Activated CD4-positive, alpha-beta T cell treated with anti-CD3 and anti-CD28 coated beads for 1 hour (primary cell): Measurements from ENCODE around the gene PIK3CA.
"Not testable (repeated sequence)": the region's sequence is repeated elsewhere in the genome, so short reads cannot be mapped to it uniquely, and the experiment has no call there.

Source experiments
- DNase-seq: peaks from one replicate; pipeline ENCODE4 v3.0.0-alpha.2; 2020

Gene PIK3CA

DNA sequence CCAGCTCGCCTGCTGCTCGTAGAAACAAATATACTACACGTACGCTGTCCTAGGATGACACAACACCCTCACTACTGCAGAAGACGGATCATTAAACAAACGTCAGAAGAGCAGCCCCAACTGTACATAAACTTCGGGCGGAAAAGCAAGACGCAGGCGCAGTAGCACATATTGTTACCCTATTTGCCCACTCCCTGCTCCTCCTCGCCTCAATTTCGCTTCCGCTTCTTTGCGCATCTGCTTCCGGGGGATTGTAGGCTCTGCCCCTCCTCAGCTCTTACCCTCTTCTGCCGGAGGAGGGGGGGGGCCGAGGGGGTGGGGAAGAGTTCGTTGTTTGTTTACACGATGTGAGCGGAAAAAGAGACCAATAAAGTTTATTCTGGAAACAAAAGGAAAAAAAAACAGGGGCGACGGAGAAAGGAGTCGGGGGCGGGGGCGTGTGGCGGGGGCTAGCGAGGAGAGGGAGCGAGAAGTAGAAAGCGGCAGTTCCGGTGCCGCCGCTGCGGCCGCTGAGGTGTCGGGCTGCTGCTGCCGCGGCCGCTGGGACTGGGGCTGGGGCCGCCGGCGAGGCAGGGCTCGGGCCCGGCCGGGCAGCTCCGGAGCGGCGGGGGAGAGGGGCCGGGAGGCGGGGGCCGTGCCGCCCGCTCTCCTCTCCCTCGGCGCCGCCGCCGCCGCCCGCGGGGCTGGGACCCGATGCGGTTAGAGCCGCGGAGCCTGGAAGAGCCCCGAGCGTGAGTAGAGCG is at the start of gene PIK3CA:
PIK3CA (plus strand) TSS at position 485 of the 743 bp plus-strand sequence. CDS start 50,469 bp downstream, outside the sequence.
- DNase-seq = peak; percentile 89

DNA sequence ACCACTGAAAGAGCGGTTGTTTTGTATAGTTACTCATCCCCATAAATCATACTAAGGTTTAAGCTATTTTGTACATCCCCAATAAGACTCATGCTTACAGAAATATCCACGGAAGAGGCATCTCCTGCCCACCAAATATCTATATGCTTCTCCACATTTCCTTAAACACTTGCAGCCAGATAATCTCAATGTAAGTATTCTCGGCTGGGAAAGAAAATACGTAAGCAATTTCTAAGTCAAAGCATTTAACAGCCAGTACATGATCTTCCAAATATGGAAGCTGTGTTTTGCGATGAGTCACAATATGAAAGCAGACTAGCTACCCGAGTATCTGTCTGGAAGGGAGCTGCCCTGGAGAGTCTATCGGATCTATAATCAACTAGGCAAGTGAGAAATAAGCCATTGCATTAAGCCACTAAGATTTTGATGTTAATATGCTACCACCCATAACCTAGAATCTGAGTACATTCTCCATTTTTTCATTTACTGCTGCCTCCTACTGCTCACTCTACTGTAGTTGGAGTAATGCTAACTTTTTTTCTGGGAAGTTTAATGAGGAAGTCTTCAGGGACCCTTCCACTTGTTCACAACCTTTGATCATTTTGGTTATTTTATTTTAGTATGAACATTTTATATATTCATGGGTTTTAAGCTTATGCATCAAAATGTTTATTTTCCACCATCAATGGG is 49.6 kb upstream of the PIK3CA start:
- no peak for DNase-seq

GRCh38 chr3:179100652-179101051 is 47.5 kb upstream of the PIK3CA start:
- no peak for DNase-seq

DNA sequence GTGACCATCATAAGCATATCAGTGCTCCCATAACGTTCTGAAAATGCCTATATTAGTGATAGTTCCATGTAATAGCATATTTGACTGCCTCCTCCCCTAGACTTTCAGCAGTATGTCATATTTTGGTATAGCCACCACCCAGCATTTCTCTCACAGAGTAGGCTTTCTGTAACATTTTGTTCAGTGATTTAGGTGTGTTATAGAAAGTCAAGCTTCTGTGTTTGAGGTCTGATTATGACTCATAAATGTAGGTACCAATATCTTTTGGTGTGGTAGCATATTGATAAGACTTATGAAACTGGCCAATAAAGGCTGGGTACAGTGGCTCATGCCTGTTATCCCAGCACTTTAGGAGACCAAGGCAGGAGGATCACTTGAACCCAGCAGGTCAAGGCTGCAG is 42.3 kb upstream of the PIK3CA start:
- DNase-seq = no peak

DNA sequence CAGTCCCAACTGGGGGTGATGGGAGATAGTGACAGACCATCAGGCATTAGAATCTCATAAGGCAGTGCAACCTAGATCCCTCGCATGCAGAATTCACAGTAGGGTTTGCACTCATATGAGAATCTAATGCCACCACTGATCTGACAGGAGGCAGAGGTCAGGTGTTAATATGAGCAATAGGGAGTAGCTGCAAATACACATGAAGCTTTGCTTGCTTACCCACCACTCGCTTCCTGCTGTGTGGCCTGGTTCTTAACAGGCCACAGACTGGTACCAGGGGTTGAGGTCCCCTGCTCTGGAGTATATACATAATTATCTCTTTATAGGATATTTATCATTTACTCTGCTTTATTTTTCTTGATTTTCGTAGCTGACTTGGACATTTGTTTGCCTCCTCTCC is 40.5 kb upstream of the PIK3CA start:
- DNase-seq = no peak

GRCh38 chr3:179108086-179108485 is 40.1 kb upstream of the PIK3CA start:
- DNase-seq = no peak

- no peak for DNase-seq
Measured at GRCh38 chr3:179113903-179114302, 34.3 kb upstream of the PIK3CA start.

- not testable (repeated sequence) for DNase-seq
Measured at GRCh38 chr3:179115444-179115843, 32.7 kb upstream of the PIK3CA start.

DNA sequence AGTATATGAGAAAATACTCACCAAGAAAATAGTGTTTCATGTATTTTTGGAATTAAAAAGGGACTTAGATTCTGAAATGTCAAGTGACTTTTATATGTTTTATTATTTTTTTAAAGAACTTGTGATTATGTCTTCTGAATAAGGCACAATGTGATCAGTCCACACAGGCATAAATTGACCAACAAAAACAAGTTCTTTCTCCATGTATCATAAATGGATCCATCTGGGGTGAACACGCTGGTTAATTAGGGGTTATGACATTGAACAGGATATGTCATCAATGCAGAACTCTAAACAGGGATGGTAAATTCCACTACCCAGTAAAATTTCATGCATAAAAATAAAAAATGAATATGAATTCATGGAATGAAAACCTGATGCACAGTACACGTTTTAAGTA is 31.3 kb upstream of the PIK3CA start:
- no peak for DNase-seq

DNA sequence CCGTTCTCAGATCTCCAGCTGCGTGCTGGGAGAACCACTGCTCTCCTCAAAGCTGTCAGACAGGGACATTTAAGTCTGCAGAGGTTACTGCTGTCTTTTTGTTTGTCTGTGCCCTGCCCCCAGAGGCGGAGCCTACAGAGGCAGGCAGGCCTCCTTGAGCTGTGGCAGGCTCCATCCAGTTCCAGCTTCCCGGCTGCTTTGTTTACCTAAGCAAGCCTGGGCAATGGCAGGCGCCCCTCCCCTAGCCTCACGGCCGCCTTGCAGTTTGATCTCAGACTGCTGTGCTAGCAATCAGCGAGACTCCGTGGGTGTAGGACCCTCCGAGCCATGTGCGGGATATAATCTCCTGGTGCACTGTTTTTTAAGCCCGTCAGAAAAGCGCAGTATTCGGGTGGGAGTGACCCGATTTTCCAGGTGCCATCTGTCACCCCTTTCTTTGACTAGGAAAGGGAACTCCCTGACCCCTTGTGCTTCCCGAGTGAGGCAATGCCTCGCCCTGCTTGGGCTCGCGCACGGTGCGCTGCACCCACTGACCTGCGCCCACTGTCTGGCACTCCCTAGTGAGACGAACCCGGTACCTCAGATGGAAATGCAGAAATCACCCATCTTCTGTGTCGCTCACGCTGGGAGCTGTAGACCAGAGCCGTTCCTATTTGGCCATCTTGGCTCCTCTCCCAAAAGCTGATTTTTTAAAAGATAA is 15.8 kb upstream of the PIK3CA start:
- DNase-seq = not testable (repeated sequence)

DNA sequence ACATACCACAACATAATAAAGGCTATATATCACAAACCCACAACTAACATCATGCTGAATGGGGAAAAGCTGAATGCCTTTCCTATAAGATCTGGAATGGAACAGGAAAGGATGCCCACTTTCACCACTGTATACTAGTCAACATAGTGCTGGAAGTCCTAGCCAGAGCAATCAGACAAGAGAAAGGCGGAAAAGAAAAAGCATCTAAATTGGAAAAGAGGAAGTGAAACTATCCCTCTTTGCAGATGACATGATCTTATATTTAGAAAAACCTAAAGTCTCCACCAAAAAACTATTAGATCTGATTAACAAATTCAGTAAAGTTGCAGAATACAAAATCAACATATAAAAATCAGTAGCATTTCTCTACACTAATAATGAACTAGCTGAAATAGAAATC is 14.6 kb upstream of the PIK3CA start:
- DNase-seq = no peak

DNA sequence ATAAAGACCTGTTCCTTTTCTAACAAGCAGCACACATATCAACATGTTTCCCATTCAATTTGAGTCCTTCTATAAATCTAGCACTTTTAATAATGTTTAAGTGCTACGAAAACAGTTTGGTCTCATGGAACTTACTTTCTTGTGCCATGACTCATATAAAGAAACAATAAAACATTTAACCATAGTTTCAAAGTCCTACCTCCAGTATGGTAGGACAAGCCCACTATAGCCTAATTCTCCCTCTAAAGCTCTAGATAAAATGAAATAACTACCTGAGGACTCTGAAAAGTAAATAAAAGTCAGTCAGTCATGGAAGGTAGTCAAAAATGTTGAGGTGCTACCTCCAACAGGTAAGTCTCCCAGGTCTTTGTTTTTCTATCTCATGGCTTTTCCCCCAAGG is 12.0 kb upstream of the PIK3CA start:
- DNase-seq = no peak

DNA sequence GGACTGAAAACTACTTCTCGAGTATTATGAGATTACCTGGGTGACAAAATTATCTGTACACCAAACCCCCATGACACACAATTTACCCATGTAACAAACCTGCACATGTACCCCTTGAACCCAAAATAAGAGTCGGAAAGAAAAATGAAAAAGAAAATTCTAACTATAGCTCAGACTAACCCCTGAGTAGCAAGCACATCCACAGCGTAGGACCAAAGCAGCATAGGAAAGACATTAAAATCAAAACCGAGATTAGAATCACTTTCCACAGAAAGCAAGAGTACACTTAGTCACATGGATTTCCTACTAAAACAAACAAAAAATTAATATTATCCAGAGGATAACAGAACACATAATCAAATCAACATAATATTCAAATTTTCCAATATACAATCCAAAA is 6.3 kb upstream of the PIK3CA start:
- DNase-seq = no peak

DNA sequence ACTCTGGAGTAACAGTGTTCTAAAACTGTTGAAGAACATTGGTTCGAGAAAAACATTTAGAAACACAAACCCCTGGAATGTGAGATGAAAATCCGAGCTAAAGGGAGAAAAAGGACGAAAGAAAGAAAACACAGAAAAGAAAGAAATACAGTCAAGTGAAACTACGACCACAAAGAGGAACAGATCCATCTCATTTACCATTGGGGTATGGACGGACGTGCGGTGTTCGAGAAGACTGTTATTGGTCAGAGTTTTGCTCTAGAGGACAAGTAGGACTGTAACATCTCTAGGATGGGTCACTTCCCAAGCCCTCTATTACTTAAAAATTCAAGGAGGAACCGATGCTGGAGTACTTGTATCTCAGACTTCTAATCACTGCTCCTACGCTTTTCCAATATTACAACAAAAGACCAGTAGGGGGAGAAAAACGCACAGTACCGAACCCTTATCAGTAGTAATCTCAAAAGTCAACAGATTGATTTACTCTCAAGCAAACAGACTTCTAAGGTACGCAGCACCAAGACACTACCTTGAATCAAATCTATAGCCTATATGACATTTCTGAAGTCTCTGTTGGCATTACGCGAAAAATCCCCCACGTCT is 1.1 kb upstream of the PIK3CA start:
- no peak for DNase-seq

DNA sequence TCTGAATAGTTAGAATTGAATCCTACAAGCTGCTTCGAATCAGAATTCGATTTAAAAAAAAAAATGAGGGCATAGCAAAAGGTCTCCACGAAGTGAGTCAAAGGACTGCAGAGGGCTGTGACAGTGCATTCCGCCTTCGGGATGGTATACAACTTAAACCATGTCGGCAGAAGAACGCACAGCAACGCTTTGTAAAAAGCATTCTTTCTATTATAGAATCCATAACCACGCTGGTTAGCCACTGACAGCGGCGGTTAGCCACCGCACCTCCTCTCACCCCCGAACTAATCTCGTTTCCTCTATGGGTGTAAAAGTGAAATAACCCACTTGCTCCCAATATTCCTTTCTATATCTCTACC is 664 bp upstream of the PIK3CA start:
- DNase-seq = no peak

DNA sequence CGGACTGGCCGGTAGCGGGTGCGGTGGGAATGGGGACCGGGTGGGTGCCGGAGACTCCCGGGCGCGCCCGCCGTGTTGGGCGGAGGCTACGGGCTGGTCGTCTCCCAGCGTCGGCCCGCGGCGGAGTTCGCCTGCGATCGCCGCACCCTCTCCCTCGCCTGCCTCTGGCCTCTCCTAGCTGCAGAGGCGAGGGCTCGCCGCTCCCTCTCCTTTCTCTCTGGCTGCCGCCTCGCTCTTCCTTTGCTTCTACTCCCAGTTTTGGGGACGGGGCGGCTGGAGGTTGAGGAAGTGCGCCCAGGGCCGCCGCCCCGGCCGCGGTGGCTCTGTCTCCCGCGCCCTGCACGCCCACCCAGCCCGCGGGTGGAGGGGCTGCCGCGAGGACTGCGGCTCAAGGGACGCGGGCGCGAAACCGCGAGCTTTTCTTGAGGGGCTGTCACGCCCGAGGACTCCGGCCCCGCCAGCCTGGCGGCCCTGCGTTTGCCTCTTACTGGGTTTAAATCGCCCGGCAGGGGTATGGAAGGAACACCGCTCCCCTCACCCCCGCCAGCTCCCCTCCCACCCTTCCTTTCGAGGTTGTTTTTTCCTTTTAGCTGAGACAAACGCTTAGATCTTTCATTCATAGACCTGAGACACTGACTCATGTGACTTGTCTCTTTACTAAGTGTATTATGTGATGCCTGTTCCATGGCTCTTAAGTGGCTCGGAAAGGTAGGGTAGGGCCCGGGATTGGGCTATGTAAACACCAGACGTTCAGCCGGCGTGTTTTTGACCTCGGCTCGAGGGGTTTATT is 654 bp downstream of the PIK3CA start:
- DNase-seq = peak; percentile 57

- no peak for DNase-seq
Measured at GRCh38 chr3:179149406-179149867, 1.3 kb downstream of the PIK3CA start.

DNA sequence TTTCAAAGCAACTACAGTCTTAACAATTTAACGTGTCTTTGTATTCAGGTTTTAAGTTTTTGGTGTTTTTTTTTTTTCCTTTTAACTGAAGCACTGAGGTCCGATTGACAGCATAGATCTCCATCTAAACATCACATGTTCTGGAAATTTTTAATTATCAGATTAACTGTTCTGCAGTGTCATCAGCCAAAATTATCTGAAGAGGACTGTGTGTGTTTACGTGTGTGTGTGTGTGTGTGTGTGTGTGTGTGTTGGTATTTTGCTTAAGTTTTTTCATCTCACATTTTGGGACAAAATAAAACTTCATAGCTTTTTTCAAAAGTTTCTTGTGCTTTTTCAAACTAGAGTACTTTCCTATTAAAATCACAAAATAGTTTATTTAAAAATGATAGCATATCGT is 1.8 kb downstream of the PIK3CA start:
- no peak for DNase-seq

DNA sequence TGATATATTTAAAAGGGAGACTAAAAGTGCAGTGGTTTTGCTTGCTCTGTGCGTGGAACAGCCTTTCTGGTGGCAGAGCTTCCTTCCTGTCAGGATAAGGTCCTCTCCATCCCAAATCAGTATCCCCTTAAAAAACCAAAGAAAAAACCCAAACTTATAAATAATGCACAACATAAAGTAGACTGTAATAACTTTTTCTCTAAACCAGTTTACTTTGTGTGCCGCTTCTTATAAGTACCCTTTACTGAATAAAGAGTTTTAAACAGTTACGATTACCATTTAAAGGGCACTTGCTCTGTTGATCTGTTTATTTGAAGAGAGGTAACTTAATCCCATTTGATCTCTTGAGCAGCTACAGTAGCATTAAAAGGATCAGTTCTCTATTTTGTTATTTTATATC is 2.5 kb downstream of the PIK3CA start:
- DNase-seq = no peak

DNA sequence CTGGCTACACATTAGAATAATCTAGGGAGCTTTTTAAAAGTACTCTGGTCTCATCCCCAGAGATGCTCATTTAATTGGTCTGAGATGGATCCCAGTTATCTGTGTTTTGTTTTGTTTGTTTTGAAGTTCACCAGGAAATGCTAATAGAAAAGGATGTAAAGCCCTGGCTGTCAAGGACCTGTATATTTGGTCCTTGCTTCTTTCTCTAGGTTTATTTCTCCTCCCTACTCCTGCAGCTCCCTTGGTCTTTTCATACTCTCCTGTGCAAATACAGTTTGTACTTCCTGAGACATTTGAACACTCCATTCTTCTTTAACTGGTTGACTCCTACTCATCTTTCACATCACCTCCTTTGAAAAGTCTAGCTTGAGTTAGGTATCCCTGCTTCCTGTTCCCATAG is 3.3 kb downstream of the PIK3CA start:
- DNase-seq = no peak

DNA sequence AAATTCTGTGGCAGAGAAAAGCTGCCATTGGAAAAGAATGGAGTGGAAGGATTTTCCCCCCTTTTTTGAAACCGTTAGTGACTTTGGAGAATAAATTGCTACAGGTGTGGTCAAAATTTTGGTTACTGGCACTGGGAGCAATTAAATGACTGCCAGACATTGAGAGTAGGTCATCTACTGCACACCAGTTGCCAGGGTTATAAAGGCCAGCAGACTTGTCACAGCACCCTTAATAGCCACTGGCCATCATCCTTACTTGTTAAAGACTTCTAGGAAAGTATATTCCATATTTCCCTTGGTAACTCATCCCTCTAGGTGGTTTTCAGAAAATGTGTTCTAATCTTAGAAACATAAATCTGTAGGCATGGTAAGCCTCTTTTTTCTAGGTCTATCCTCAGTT is 8.0 kb downstream of the PIK3CA start:
- DNase-seq = no peak

GRCh38 chr3:179156775-179157174 is 8.6 kb downstream of the PIK3CA start:
- DNase-seq = no peak
